ENCODE results near the gene RTL9. TPM values are rescaled to one million over a fixed set of nuclear protein-coding genes. Genes with fewer than 3 reads are reported as not detected.

RTL9 gene
- total RNA-seq, 1 experiment from 2014 or later: 0.24 TPM

DNA sequence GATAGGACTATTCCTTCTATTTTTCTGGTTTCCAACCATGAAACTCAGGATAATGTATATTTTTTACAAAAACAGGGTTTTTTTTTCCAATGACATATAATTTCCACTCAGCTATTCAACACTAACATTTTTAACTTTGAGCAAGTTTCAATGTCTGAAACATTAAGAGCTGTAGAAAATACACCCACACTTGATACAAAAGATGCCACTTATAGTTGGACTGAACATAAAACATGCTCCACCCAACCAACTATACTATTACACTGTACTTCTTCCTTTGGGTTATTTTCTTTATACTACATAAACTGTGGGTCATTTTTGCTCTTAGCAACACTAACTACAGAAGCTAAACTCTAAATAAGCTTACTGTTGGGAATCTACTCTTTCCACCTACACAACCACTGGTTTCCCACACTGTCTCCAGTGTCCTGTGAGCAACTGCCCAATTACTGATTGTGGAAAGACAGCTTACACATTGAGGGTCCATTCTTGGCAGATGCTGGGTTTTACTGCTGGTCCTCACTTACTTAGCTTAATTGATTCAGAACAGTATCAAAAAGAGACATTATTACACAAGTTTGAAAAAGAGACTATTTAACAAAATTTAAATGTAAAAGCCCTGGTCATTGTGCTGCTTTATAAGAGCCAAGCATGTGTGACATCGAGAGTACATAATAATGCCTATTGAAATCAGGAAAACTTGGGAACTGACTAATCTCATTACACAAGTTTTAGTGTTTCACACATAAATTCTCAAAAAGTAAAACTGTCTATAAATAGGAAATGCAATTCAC is 47.0 kb upstream of the RTL9 start:
- no peaks in the 10 kb centered on the region for H3K27me3 Mint-ChIP-seq (ENCODE audit: low read depth)

DNA sequence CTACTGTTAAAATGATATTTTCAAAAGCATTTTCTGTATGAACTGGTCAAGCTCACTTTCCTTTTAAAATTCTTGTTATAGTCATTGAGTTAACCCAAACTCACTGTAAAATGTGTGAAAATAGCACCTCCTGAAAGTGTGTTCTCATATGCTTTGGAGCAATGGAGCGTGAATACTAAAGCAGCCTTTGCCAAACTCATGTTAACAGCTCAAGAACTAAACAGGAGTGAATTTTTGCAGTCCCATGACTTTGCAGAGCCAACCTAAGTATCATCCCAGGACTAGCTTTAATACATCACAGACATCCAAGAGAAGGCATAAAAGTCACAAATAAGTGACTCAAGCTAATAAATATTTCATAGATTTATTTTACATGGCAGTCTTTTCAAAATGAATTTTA is 43.1 kb upstream of the RTL9 start:
- H3K27me3 Mint-ChIP-seq (ENCODE audit: low read depth): no peaks in the 10 kb centered on the region
- no peaks in the 10 kb centered on the region for H3K36me3 Mint-ChIP-seq
- peaks cover 65% of the 10 kb centered on the region for H3K4me1 Mint-ChIP-seq
- H3K4me3 Mint-ChIP-seq: peak overlapping the region; percentile 86; the same call in 1 of the 2 replicates
- H3K9me3 Mint-ChIP-seq: no peaks in the 10 kb centered on the region
- DNase-seq (ENCODE audit: low spot score) (no peak), ATAC-seq (no peak)
- no peak overlapping the region for H3K27ac Mint-ChIP-seq
- ChIA-PET POLR2A (no interaction called here), CTCF (no interaction called here)
- no peak for TF ChIP-seq KAT7 (CRISPR knock-in tag; IDR thresholded peaks at IDR 0.05; ENCODE audit: borderline replicate concordance)
- TF ChIP-seq, protein P1, sequence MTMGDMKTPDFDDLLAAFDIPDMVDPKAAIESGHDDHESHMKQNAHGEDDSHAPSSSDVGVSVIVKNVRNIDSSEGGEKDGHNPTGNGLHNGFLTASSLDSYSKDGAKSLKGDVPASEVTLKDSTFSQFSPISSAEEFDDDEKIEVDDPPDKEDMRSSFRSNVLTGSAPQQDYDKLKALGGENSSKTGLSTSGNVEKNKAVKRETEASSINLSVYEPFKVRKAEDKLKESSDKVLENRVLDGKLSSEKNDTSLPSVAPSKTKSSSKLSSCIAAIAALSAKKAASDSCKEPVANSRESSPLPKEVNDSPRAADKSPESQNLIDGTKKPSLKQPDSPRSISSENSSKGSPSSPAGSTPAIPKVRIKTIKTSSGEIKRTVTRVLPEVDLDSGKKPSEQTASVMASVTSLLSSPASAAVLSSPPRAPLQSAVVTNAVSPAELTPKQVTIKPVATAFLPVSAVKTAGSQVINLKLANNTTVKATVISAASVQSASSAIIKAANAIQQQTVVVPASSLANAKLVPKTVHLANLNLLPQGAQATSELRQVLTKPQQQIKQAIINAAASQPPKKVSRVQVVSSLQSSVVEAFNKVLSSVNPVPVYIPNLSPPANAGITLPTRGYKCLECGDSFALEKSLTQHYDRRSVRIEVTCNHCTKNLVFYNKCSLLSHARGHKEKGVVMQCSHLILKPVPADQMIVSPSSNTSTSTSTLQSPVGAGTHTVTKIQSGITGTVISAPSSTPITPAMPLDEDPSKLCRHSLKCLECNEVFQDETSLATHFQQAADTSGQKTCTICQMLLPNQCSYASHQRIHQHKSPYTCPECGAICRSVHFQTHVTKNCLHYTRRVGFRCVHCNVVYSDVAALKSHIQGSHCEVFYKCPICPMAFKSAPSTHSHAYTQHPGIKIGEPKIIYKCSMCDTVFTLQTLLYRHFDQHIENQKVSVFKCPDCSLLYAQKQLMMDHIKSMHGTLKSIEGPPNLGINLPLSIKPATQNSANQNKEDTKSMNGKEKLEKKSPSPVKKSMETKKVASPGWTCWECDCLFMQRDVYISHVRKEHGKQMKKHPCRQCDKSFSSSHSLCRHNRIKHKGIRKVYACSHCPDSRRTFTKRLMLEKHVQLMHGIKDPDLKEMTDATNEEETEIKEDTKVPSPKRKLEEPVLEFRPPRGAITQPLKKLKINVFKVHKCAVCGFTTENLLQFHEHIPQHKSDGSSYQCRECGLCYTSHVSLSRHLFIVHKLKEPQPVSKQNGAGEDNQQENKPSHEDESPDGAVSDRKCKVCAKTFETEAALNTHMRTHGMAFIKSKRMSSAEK (CRISPR knock-in tag; IDR thresholded peaks at IDR 0.05; ENCODE audit: borderline replicate concordance): no peak
- TF ChIP-seq, protein P2, sequence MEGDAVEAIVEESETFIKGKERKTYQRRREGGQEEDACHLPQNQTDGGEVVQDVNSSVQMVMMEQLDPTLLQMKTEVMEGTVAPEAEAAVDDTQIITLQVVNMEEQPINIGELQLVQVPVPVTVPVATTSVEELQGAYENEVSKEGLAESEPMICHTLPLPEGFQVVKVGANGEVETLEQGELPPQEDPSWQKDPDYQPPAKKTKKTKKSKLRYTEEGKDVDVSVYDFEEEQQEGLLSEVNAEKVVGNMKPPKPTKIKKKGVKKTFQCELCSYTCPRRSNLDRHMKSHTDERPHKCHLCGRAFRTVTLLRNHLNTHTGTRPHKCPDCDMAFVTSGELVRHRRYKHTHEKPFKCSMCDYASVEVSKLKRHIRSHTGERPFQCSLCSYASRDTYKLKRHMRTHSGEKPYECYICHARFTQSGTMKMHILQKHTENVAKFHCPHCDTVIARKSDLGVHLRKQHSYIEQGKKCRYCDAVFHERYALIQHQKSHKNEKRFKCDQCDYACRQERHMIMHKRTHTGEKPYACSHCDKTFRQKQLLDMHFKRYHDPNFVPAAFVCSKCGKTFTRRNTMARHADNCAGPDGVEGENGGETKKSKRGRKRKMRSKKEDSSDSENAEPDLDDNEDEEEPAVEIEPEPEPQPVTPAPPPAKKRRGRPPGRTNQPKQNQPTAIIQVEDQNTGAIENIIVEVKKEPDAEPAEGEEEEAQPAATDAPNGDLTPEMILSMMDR (IDR thresholded peaks at IDR 0.05): no peak
- no peak for TF ChIP-seq NFATC4 (CRISPR knock-in tag; IDR thresholded peaks at IDR 0.05)

More for the DNA sequence above, 47.0 kb upstream of the RTL9 start:
- no peaks in the 10 kb centered on the region for H3K36me3 Mint-ChIP-seq
- CTCF ChIA-PET: interaction anchor here (0.9 to 1.6 kb wide), 2 partner anchors 107 to 151 kb away, joined by 3 to 4 read pairs; no protein-coding TSS in a partner anchor
- peaks cover 72% of the 10 kb centered on the region for H3K4me1 Mint-ChIP-seq
- no peak overlapping the region for H3K4me3 Mint-ChIP-seq
- H3K27ac Mint-ChIP-seq: no peak overlapping the region
- ATAC-seq (no peak), DNase-seq (ENCODE audit: low spot score) (no peak)
- TF ChIP-seq PRRX2 (CRISPR knock-in tag; IDR thresholded peaks at IDR 0.05): no peak
- H3K9me3 Mint-ChIP-seq: no peaks in the 10 kb centered on the region
- POLR2A ChIA-PET: no interaction called here

DNA sequence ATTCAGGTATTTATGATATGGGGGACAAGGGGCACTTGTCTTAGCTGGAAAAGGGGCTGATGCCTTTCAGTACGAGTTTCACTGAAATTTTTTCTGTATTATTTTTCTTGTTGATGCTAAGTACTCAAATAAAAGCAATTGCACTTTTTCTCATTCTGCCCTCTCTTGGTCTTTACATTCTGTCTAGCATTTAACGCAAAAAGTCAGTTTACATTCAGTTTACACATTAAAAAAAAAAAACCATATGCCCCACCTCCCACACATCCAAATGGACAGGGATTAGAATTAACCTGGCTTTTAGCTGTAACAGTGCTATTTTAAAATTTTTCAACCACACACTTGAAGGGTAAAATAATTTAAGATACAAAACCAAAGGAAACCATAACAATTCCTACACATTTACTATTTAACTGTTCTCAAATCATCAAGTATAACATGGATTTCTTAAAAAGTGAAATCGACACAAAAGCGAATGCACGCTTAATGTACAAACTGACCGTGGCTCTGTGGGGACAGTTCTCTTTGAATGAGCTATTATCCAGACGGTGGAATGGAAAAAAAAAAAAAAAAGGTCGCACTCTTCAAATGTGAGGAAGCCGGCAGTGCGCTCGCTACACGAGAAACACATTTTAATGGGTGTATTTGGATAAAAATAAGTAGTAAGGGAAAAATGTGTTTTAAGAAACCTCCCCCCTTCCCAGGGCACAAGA is 42.1 kb upstream of the RTL9 start:
- Mint-ChIP-seq H3K36me3 (no peaks in the 10 kb centered on the region), H3K4me3 (peak overlapping the region; percentile 86), H3K9me3 (no peaks in the 10 kb centered on the region), H3K4me1 (peaks cover 65% of the 10 kb centered on the region), H3K27me3 (ENCODE audit: low read depth) (no peaks in the 10 kb centered on the region), H3K27ac (no peak overlapping the region)
- DNase-seq (ENCODE audit: low spot score) (no peak), ATAC-seq (no peak)
- POLR2A ChIA-PET: no interaction called here
- CTCF ChIA-PET: no interaction called here
- TF ChIP-seq ZNF232 (CRISPR knock-in tag; IDR thresholded peaks at IDR 0.05) (no peak), NR1H2 (CRISPR knock-in tag; IDR thresholded peaks at IDR 0.05) (no peak), JUN (CRISPR knock-in tag; IDR thresholded peaks at IDR 0.05) (no peak), ZNF263 (CRISPR knock-in tag; IDR thresholded peaks at IDR 0.05; ENCODE audit: low read depth) (no peak), GABPB1 (CRISPR knock-in tag; IDR thresholded peaks at IDR 0.05) (no peak), GRHL2 (CRISPR knock-in tag; IDR thresholded peaks at IDR 0.05; ENCODE audit: insufficient replicate concordance, severe bottlenecking) (no peak), ZNF671 (CRISPR knock-in tag; IDR thresholded peaks at IDR 0.05) (no peak), MXD4 (CRISPR knock-in tag; IDR thresholded peaks at IDR 0.05; ENCODE audit: borderline replicate concordance) (no peak), SMAD3 (CRISPR knock-in tag; IDR thresholded peaks at IDR 0.05; ENCODE audit: borderline replicate concordance) (no peak), NR3C1 (CRISPR knock-in tag; conservative IDR thresholded peaks at IDR 0.05; ENCODE audit: low read depth) (no peak), ZNF396 (CRISPR knock-in tag; IDR thresholded peaks at IDR 0.05; ENCODE audit: borderline replicate concordance) (no peak)
- TF ChIP-seq, protein P3, sequence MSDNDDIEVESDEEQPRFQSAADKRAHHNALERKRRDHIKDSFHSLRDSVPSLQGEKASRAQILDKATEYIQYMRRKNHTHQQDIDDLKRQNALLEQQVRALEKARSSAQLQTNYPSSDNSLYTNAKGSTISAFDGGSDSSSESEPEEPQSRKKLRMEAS (CRISPR knock-in tag; IDR thresholded peaks at IDR 0.05): no peak
- TF ChIP-seq, protein P4, sequence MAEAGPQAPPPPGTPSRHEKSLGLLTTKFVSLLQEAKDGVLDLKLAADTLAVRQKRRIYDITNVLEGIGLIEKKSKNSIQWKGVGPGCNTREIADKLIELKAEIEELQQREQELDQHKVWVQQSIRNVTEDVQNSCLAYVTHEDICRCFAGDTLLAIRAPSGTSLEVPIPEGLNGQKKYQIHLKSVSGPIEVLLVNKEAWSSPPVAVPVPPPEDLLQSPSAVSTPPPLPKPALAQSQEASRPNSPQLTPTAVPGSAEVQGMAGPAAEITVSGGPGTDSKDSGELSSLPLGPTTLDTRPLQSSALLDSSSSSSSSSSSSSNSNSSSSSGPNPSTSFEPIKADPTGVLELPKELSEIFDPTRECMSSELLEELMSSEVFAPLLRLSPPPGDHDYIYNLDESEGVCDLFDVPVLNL (CRISPR knock-in tag; IDR thresholded peaks at IDR 0.05; ENCODE audit: borderline replicate concordance, low read depth): no peak
- TF ChIP-seq, protein P5, sequence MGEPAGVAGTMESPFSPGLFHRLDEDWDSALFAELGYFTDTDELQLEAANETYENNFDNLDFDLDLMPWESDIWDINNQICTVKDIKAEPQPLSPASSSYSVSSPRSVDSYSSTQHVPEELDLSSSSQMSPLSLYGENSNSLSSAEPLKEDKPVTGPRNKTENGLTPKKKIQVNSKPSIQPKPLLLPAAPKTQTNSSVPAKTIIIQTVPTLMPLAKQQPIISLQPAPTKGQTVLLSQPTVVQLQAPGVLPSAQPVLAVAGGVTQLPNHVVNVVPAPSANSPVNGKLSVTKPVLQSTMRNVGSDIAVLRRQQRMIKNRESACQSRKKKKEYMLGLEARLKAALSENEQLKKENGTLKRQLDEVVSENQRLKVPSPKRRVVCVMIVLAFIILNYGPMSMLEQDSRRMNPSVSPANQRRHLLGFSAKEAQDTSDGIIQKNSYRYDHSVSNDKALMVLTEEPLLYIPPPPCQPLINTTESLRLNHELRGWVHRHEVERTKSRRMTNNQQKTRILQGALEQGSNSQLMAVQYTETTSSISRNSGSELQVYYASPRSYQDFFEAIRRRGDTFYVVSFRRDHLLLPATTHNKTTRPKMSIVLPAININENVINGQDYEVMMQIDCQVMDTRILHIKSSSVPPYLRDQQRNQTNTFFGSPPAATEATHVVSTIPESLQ (CRISPR knock-in tag; IDR thresholded peaks at IDR 0.05): no peak
- TF ChIP-seq, protein P6, sequence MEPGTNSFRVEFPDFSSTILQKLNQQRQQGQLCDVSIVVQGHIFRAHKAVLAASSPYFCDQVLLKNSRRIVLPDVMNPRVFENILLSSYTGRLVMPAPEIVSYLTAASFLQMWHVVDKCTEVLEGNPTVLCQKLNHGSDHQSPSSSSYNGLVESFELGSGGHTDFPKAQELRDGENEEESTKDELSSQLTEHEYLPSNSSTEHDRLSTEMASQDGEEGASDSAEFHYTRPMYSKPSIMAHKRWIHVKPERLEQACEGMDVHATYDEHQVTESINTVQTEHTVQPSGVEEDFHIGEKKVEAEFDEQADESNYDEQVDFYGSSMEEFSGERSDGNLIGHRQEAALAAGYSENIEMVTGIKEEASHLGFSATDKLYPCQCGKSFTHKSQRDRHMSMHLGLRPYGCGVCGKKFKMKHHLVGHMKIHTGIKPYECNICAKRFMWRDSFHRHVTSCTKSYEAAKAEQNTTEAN (CRISPR knock-in tag; IDR thresholded peaks at IDR 0.05): no peak
